NB4 (cell line): Measurements from ENCODE around the gene ZNF219.

Source experiments
- DNase-seq: peaks from one replicate; pipeline ENCODE4 v3.0.0; 2010; ENCODE audit warnings: low read depth
- H3K4me3 ChIP-seq: one replicate; pipeline ENCODE4 v1.5.1; 2011; ENCODE audit warnings: mild to moderate bottlenecking, low read depth, low read length, moderate library complexity
- CTCF ChIP-seq: IDR thresholded peaks from one replicate; pipeline ENCODE4 v1.5.1; 2012; ENCODE audit warnings: low read depth, low read length
- MAX ChIP-seq: IDR thresholded peaks from 2 replicates; pipeline ENCODE4 v1.6.1; 2011; ENCODE audit warnings: low read depth, low read length
- MYC ChIP-seq: IDR thresholded peaks from 2 replicates; pipeline ENCODE4 v1.6.1; 2011; ENCODE audit warnings: low read depth, low read length
- POLR2A ChIP-seq: IDR thresholded peaks from 2 replicates; pipeline ENCODE4 v1.6.1; 2011; ENCODE audit warnings: mild to moderate bottlenecking; ENCODE audit not compliant: insufficient read length; ENCODE audit errors: extremely low read depth

ZNF219 gene

GRCh38 chr14:21071225-21072030, 27.0 kb downstream of the ZNF219 start:
- H3K4me3 ChIP-seq: peak overlapping the region; percentile 70
- peak; percentile 28 for TF ChIP-seq POLR2A
- no peak for TF ChIP-seq CTCF
- TF ChIP-seq MAX: no peak
- TF ChIP-seq MYC: peak; percentile 71
- peak; percentile 99 for DNase-seq

- peak; percentile 90 for DNase-seq
- H3K4me3 ChIP-seq: peak overlapping the region; percentile 70
- TF ChIP-seq MAX (peak; percentile 23; the same call in 1 of the 2 replicates), MYC (no peak)
These were observed 27.7 kb downstream of the ZNF219 start for GRCh38 chr14:21070610-21071224.

- DNase-seq: no peak
- peak within 1 kb of the TSS; percentile 70 for H3K4me3 ChIP-seq
- TF ChIP-seq MAX (no peak), POLR2A (no peak), MYC (no peak), CTCF (no peak)
These were observed 28.3 kb downstream of the ZNF219 start, which contains the start of gene ARHGEF40 for GRCh38 chr14:21070083-21070609. TSS of gene ARHGEF40 (plus strand) at chr14:21070304. CDS start at chr14:21070397, 93 bp downstream.

GRCh38 chr14:21069388-21070082, 28.9 kb downstream of the ZNF219 start:
- no peak for TF ChIP-seq CTCF
- TF ChIP-seq POLR2A: no peak
- TF ChIP-seq MYC: no peak
- TF ChIP-seq MAX: no peak
- DNase-seq: peak; percentile 12
- H3K4me3 ChIP-seq: peak overlapping the region; percentile 56

GRCh38 chr14:21068521-21069387, 29.7 kb downstream of the ZNF219 start:
- TF ChIP-seq POLR2A (no peak), CTCF (peak; percentile 60), MAX (peak; percentile 21; the same call in 1 of the 2 replicates)
- peak; percentile 85 for DNase-seq
- H3K4me3 ChIP-seq: no peak overlapping the region
